HEK293 (cell line): ENCODE results near the gene PCBD2.

ENCODE experiments used
- GLIS2 ChIP-seq: fragments of 450-650 bp; formaldehyde crosslinking; IDR thresholded peaks from 2 replicates; pipeline ENCODE4 v1.5.1; 2016; ENCODE audit warnings: missing biosample characterization, missing genetic modification characterization
- MEIS1 ChIP-seq: sonication (generic); formaldehyde crosslinking; IDR thresholded peaks from 2 replicates; pipeline ENCODE4 v1.8.1; 2022; ENCODE audit warnings: missing genetic modification reagents, mild to moderate bottlenecking, borderline replicate concordance
- SP7 ChIP-seq: fragments of 450-650 bp; formaldehyde crosslinking; IDR thresholded peaks from 2 replicates; pipeline ENCODE4 v1.5.1; 2016; ENCODE audit warnings: missing biosample characterization, missing genetic modification characterization
- ZBTB48 ChIP-seq: fragments of 450-650 bp; formaldehyde crosslinking; IDR thresholded peaks from 2 replicates; pipeline ENCODE4 v1.5.1; 2016; ENCODE audit warnings: missing biosample characterization, missing genetic modification characterization
- ZEB2 ChIP-seq: fragments of 450-650 bp; formaldehyde crosslinking; IDR thresholded peaks from 2 replicates; pipeline ENCODE4 v1.5.1; 2016; ENCODE audit warnings: missing biosample characterization, missing genetic modification characterization
- ZNF10 ChIP-seq: fragments of 450-650 bp; formaldehyde crosslinking; IDR thresholded peaks from 2 replicates; pipeline ENCODE4 v1.5.1; 2017; ENCODE audit warnings: missing biosample characterization, missing genetic modification characterization
- ZNF248 ChIP-seq: fragments of 450-650 bp; formaldehyde crosslinking; IDR thresholded peaks from 2 replicates; pipeline ENCODE4 v1.5.1; 2017; ENCODE audit warnings: missing biosample characterization, missing genetic modification characterization
- ZNF274 ChIP-seq, 2 experiments: fragments of 200-500 bp in 1 of 2; fragments of 450-650 bp in 1 of 2; sonication (Bioruptor generic) in 1 of 2; formaldehyde crosslinking in 1 of 2; IDR thresholded peaks; 2 replicates each; pipeline versions ENCODE4 v1.5.1 to v1.6.1; 2014 to 2016; ENCODE audit warnings: borderline replicate concordance in 1 of 2, inconsistent platforms in 1 of 2, low read length in 1 of 2, missing biosample characterization in 1 of 2, missing genetic modification characterization in 1 of 2
- ZNF350 ChIP-seq: fragments of 450-650 bp; formaldehyde crosslinking; IDR thresholded peaks from 2 replicates; pipeline ENCODE4 v1.5.0; 2017; ENCODE audit warnings: missing biosample characterization, mild to moderate bottlenecking, missing genetic modification characterization
- ZNF366 ChIP-seq: fragments of 450-650 bp; formaldehyde crosslinking; conservative IDR thresholded peaks from 2 replicates; pipeline ENCODE4 v1.5.1; 2016; ENCODE audit warnings: missing biosample characterization, missing genetic modification characterization
- ZNF48 ChIP-seq: fragments of 450-650 bp; formaldehyde crosslinking; IDR thresholded peaks from 2 replicates; pipeline ENCODE4 v1.5.1; 2016; ENCODE audit warnings: missing biosample characterization, missing genetic modification characterization
- ZNF544 ChIP-seq: fragments of 450-650 bp; formaldehyde crosslinking; IDR thresholded peaks from 2 replicates; pipeline ENCODE4 v1.5.0; 2017; ENCODE audit warnings: missing biosample characterization, missing genetic modification characterization
- ZNF658 ChIP-seq: fragments of 450-650 bp; formaldehyde crosslinking; IDR thresholded peaks from 2 replicates; pipeline ENCODE4; 2016; ENCODE audit warnings: missing biosample characterization, missing genetic modification characterization
- ZNF707 ChIP-seq: fragments of 450-650 bp; formaldehyde crosslinking; IDR thresholded peaks from 2 replicates; pipeline ENCODE4 v1.5.1; 2016; ENCODE audit warnings: missing biosample characterization, missing genetic modification characterization
- ZNF792 ChIP-seq: fragments of 450-650 bp; formaldehyde crosslinking; IDR thresholded peaks from 2 replicates; pipeline ENCODE4 v1.5.1; 2016; ENCODE audit warnings: missing biosample characterization, missing genetic modification characterization
- ZSCAN23 ChIP-seq: fragments of 450-650 bp; formaldehyde crosslinking; IDR thresholded peaks from 2 replicates; pipeline ENCODE4 v1.5.1; 2016; ENCODE audit warnings: missing biosample characterization, missing genetic modification characterization
- ZXDB ChIP-seq: fragments of 450-650 bp; formaldehyde crosslinking; IDR thresholded peaks from 2 replicates; pipeline ENCODE4 v1.5.1; 2016; ENCODE audit warnings: missing biosample characterization, missing genetic modification characterization
- TF ChIP-seq, protein P1 (sequence below): fragments of 450-650 bp; formaldehyde crosslinking; IDR thresholded peaks from 2 replicates; pipeline ENCODE4 v1.5.1; 2016; ENCODE audit warnings: missing biosample characterization, missing genetic modification characterization
- TF ChIP-seq, protein P2 (sequence below): fragments of 450-650 bp; formaldehyde crosslinking; IDR thresholded peaks from 2 replicates; pipeline ENCODE4 v1.5.1; 2016; ENCODE audit warnings: missing biosample characterization, missing genetic modification characterization
- TF ChIP-seq, protein P3 (sequence below): fragments of 450-650 bp; formaldehyde crosslinking; IDR thresholded peaks from 2 replicates; pipeline ENCODE4 v1.5.1; 2016; ENCODE audit warnings: missing biosample characterization, missing genetic modification characterization, borderline replicate concordance
- TF ChIP-seq, protein P4 (sequence below): sonication (generic); formaldehyde crosslinking; IDR thresholded peaks from 2 replicates; pipeline ENCODE4 v1.8.1; 2022; ENCODE audit warnings: mild to moderate bottlenecking, moderate library complexity, missing genetic modification reagents
- TF ChIP-seq, protein P5 (sequence below): IDR thresholded peaks from 2 replicates; pipeline ENCODE4 v1.6.1; 2011; ENCODE audit warnings: mild to moderate bottlenecking, low read depth, low read length, borderline replicate concordance

PCBD2 gene

DNA sequence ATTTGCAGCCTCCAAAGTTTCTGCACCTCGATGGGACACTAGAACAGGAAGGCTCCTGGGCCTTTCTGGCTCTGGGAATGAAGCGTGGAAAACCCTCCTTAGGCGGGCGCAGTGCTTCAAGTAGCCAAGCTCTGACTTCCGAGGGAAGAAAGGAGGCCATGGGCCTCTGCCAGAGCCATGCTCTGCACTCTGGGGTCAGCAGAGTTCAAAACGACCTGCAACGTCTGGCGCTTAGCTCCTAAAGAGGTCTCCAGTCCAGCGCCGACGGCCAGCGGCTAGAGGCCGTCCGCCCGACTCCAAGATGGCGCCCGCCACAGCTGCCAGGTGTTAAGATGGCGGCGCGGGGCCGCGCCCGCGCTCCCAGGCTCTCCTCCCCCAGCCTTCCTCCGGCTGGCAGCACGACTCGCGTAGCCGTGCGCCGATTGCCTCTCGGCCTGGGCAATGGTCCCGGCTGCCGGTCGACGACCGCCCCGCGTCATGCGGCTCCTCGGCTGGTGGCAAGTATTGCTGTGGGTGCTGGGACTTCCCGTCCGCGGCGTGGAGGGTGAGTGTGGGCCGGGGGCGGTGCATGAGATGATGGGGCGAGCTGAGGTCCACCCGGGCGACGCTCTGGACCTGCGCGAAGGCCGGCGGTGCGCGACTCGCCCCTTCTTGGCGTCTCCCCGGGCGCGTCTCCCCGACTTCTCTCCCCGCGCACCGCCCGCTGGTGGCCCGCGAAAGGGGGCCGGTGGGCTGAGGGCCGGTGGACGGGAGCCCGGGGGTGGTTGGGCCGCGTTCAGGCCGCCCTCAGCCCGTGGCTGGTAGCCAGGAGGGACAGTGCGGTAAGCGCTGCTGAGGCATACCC lies 30.7 kb upstream of the PCBD2 start, which contains the start of gene TXNDC15 (continued):
- TF ChIP-seq, protein P1, sequence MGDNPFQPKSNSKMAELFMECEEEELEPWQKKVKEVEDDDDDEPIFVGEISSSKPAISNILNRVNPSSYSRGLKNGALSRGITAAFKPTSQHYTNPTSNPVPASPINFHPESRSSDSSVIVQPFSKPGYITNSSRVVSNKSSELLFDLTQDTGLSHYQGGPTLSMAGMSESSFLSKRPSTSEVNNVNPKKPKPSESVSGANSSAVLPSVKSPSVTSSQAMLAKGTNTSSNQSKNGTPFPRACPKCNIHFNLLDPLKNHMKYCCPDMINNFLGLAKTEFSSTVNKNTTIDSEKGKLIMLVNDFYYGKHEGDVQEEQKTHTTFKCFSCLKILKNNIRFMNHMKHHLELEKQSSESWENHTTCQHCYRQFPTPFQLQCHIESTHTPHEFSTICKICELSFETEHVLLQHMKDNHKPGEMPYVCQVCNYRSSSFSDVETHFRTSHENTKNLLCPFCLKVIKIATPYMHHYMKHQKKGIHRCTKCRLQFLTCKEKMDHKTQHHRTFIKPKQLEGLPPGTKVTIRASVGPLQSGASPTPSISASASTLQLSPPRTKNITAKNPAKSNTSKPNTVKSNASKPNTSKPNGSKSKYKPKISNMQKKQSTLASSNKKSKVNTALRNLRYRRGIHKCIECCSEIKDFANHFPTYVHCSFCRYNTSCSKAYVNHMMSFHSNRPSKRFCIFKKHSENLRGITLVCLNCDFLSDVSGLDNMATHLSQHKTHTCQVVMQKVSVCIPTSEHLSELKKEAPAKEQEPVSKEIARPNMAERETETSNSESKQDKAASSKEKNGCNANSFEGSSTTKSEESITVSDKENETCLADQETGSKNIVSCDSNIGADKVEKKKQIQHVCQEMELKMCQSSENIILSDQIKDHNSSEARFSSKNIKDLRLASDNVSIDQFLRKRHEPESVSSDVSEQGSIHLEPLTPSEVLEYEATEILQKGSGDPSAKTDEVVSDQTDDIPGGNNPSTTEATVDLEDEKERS (tag by site-specific recombination): no peak
- peak; percentile 65; the same call in 1 of the 2 replicates for TF ChIP-seq GLIS2 (tag by site-specific recombination)
- peak; percentile 65; the same call in 1 of the 2 replicates for TF ChIP-seq ZSCAN23 (tag by site-specific recombination)
- no peak for TF ChIP-seq ZNF274 (IDR thresholded peaks at IDR 0.05; ENCODE audit: low read length)
- TF ChIP-seq ZNF274 (tag by site-specific recombination; IDR thresholded peaks at IDR 0.05; ENCODE audit: borderline replicate concordance): no peak
- TF ChIP-seq, protein P2, sequence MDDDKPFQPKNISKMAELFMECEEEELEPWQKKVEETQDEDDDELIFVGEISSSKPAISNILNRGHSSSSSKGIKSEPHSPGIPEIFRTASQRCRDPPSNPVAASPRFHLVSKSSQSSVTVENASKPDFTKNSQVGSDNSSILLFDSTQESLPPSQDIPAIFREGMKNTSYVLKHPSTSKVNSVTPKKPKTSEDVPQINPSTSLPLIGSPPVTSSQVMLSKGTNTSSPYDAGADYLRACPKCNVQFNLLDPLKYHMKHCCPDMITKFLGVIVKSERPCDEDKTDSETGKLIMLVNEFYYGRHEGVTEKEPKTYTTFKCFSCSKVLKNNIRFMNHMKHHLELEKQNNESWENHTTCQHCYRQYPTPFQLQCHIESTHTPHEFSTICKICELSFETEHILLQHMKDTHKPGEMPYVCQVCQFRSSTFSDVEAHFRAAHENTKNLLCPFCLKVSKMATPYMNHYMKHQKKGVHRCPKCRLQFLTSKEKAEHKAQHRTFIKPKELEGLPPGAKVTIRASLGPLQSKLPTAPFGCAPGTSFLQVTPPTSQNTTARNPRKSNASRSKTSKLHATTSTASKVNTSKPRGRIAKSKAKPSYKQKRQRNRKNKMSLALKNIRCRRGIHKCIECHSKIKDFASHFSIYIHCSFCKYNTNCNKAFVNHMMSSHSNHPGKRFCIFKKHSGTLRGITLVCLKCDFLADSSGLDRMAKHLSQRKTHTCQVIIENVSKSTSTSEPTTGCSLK (tag by site-specific recombination): no peak
- TF ChIP-seq, protein P3, sequence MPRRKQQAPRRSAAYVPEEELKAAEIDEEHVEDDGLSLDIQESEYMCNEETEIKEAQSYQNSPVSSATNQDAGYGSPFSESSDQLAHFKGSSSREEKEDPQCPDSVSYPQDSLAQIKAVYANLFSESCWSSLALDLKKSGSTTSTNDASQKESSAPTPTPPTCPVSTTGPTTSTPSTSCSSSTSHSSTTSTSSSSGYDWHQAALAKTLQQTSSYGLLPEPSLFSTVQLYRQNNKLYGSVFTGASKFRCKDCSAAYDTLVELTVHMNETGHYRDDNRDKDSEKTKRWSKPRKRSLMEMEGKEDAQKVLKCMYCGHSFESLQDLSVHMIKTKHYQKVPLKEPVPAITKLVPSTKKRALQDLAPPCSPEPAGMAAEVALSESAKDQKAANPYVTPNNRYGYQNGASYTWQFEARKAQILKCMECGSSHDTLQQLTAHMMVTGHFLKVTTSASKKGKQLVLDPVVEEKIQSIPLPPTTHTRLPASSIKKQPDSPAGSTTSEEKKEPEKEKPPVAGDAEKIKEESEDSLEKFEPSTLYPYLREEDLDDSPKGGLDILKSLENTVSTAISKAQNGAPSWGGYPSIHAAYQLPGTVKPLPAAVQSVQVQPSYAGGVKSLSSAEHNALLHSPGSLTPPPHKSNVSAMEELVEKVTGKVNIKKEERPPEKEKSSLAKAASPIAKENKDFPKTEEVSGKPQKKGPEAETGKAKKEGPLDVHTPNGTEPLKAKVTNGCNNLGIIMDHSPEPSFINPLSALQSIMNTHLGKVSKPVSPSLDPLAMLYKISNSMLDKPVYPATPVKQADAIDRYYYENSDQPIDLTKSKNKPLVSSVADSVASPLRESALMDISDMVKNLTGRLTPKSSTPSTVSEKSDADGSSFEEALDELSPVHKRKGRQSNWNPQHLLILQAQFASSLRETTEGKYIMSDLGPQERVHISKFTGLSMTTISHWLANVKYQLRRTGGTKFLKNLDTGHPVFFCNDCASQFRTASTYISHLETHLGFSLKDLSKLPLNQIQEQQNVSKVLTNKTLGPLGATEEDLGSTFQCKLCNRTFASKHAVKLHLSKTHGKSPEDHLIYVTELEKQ: peak; percentile 31; the same call in 1 of the 2 replicates
- peak; percentile 94 for TF ChIP-seq ZXDB (tag by site-specific recombination)
- peak; percentile 92 for TF ChIP-seq ZEB2 (tag by site-specific recombination)
- no peak for TF ChIP-seq ZNF248
- TF ChIP-seq ZBTB48 (tag by site-specific recombination): peak; percentile 68; the same call in 1 of the 2 replicates
- TF ChIP-seq ZNF48: no peak
- TF ChIP-seq MEIS1 (CRISPR knock-in tag): no peak
- no peak for TF ChIP-seq ZNF544
- no peak; the same call in 1 of the 2 replicates for TF ChIP-seq ZNF10
- no peak for TF ChIP-seq ZNF658 (tag by site-specific recombination)
- TF ChIP-seq SP7 (tag by site-specific recombination): peak; percentile 90
- TF ChIP-seq, protein P4, sequence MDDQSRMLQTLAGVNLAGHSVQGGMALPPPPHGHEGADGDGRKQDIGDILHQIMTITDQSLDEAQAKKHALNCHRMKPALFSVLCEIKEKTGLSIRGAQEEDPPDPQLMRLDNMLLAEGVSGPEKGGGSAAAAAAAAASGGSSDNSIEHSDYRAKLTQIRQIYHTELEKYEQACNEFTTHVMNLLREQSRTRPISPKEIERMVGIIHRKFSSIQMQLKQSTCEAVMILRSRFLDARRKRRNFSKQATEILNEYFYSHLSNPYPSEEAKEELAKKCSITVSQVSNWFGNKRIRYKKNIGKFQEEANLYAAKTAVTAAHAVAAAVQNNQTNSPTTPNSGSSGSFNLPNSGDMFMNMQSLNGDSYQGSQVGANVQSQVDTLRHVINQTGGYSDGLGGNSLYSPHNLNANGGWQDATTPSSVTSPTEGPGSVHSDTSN (CRISPR knock-in tag): peak; percentile 93
- TF ChIP-seq ZNF792 (tag by site-specific recombination): no peak
- no peak for TF ChIP-seq ZNF707 (tag by site-specific recombination)
- TF ChIP-seq ZNF366 (tag by site-specific recombination): no peak
- no peak for TF ChIP-seq ZNF350 (tag by site-specific recombination)
- TF ChIP-seq, protein P5, sequence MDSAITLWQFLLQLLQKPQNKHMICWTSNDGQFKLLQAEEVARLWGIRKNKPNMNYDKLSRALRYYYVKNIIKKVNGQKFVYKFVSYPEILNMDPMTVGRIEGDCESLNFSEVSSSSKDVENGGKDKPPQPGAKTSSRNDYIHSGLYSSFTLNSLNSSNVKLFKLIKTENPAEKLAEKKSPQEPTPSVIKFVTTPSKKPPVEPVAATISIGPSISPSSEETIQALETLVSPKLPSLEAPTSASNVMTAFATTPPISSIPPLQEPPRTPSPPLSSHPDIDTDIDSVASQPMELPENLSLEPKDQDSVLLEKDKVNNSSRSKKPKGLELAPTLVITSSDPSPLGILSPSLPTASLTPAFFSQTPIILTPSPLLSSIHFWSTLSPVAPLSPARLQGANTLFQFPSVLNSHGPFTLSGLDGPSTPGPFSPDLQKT: no peak
